ENCODE results near the gene ZNF415.

DNA sequence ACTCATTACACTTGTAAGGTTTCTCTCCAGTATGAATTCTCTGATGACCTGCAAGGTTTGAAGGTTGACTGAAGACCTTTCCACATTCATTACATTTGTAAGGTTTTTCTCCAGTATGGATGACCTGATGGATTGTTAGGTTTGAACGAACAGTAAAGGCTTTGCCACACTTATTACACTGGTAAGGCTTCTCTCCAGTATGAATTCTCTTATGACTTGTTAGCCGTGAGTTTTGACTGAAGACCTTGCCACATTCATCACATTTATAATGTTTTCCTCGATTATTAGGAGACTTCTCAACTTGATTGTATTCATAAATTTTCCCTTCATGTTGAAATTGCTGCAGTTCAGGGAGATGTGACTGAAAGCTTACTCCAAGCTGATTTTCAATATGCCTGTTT is 33.0 kb upstream of the ZNF415 start:
- TF ChIP-seq YY1 (IDR thresholded peaks at IDR 0.05; ENCODE audit: insufficient read depth, insufficient read length): no peak
- TF ChIP-seq SUZ12 (IDR thresholded peaks at IDR 0.05; ENCODE audit: extremely low read depth, insufficient read depth, insufficient read length): no peak
